GM19193 (cell line): ENCODE measurements around the gene LEP.

Experiments used
- POLR2A ChIP-seq: IDR thresholded peaks from 4 replicates; pipeline ENCODE4 v1.6.1; 2011; ENCODE audit not compliant: insufficient read depth, insufficient read length; ENCODE audit errors: extremely low read depth

LEP gene

GRCh38 chr7:128254470-128254869, 13.4 kb downstream of the LEP start:
- no peak for TF ChIP-seq POLR2A

GRCh38 chr7:128255271-128255670, 14.2 kb downstream of the LEP start:
- no peak for TF ChIP-seq POLR2A

- TF ChIP-seq POLR2A = no peak
Observed at GRCh38 chr7:128257458-128257857, 16.4 kb downstream of the LEP start.

- no peak for TF ChIP-seq POLR2A
Observed at GRCh38 chr7:128259131-128260061, 18.3 kb downstream of the LEP start.

- no peak for TF ChIP-seq POLR2A
Observed at GRCh38 chr7:128260069-128260795, 19.2 kb downstream of the LEP start.

GRCh38 chr7:128262273-128263028, 21.4 kb downstream of the LEP start:
- TF ChIP-seq POLR2A = no peak

GRCh38 chr7:128263420-128263819, 22.3 kb downstream of the LEP start:
- no peak for TF ChIP-seq POLR2A

- no peak for TF ChIP-seq POLR2A
Observed at GRCh38 chr7:128264477-128264876, 23.4 kb downstream of the LEP start.

GRCh38 chr7:128265156-128265905, 24.3 kb downstream of the LEP start:
- TF ChIP-seq POLR2A = no peak

GRCh38 chr7:128265906-128266300, 24.8 kb downstream of the LEP start:
- no peak for TF ChIP-seq POLR2A

- TF ChIP-seq POLR2A = no peak
Observed at GRCh38 chr7:128266529-128266882, 25.4 kb downstream of the LEP start.

GRCh38 chr7:128266883-128267594, 26.0 kb downstream of the LEP start:
- TF ChIP-seq POLR2A = no peak

GRCh38 chr7:128267595-128267924, 26.5 kb downstream of the LEP start:
- no peak for TF ChIP-seq POLR2A

GRCh38 chr7:128268233-128268632, 27.2 kb downstream of the LEP start:
- no peak for TF ChIP-seq POLR2A

- no peak for TF ChIP-seq POLR2A
Observed at GRCh38 chr7:128270826-128271272, 29.8 kb downstream of the LEP start.

- no peak for TF ChIP-seq POLR2A
Observed at GRCh38 chr7:128271471-128271941, 30.4 kb downstream of the LEP start.
